Fibroblast of the aortic adventitia (primary cell): ENCODE results near the gene HCK. TPM values are rescaled to one million over a fixed set of nuclear protein-coding genes. Genes with fewer than 3 reads are reported as not detected.

Source experiments
- DNase-seq: peaks from one replicate; pipeline ENCODE4 v3.0.0-alpha.2; 2010; ENCODE audit warnings: low read depth
- H3K4me3 ChIP-seq: 2 replicates; pipeline ENCODE4 v1.5.1; 2011; ENCODE audit warnings: low read depth, mild to moderate bottlenecking, control low read depth, low read length, moderate library complexity
- total RNA-seq: library from RNA; depleted of rRNA; stranded (reverse); fragments of >200 nt; gene quantifications from 2 replicates; pipeline ENCODE4 v1.2.3, GENCODE V29; 2012; ENCODE audit warnings: low replicate concordance
- TF ChIP-seq, protein P1 (sequence below): IDR thresholded peaks from 2 replicates; pipeline ENCODE4 v1.5.1; 2011; ENCODE audit warnings: mild to moderate bottlenecking, low read length, control low read depth, inconsistent platforms; ENCODE audit not compliant: insufficient read depth

Gene HCK
- total RNA-seq, 1 donor = not detected

GRCh38 chr20:32018269-32019155 lies 33.5 kb upstream of the HCK start:
- TF ChIP-seq, protein P1, sequence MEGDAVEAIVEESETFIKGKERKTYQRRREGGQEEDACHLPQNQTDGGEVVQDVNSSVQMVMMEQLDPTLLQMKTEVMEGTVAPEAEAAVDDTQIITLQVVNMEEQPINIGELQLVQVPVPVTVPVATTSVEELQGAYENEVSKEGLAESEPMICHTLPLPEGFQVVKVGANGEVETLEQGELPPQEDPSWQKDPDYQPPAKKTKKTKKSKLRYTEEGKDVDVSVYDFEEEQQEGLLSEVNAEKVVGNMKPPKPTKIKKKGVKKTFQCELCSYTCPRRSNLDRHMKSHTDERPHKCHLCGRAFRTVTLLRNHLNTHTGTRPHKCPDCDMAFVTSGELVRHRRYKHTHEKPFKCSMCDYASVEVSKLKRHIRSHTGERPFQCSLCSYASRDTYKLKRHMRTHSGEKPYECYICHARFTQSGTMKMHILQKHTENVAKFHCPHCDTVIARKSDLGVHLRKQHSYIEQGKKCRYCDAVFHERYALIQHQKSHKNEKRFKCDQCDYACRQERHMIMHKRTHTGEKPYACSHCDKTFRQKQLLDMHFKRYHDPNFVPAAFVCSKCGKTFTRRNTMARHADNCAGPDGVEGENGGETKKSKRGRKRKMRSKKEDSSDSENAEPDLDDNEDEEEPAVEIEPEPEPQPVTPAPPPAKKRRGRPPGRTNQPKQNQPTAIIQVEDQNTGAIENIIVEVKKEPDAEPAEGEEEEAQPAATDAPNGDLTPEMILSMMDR = no peak
- no peak overlapping the region for H3K4me3 ChIP-seq
- no peak for DNase-seq

- no peak overlapping the region for H3K4me3 ChIP-seq
These were observed 32.9 kb upstream of the HCK start for GRCh38 chr20:32019156-32019510.

DNA sequence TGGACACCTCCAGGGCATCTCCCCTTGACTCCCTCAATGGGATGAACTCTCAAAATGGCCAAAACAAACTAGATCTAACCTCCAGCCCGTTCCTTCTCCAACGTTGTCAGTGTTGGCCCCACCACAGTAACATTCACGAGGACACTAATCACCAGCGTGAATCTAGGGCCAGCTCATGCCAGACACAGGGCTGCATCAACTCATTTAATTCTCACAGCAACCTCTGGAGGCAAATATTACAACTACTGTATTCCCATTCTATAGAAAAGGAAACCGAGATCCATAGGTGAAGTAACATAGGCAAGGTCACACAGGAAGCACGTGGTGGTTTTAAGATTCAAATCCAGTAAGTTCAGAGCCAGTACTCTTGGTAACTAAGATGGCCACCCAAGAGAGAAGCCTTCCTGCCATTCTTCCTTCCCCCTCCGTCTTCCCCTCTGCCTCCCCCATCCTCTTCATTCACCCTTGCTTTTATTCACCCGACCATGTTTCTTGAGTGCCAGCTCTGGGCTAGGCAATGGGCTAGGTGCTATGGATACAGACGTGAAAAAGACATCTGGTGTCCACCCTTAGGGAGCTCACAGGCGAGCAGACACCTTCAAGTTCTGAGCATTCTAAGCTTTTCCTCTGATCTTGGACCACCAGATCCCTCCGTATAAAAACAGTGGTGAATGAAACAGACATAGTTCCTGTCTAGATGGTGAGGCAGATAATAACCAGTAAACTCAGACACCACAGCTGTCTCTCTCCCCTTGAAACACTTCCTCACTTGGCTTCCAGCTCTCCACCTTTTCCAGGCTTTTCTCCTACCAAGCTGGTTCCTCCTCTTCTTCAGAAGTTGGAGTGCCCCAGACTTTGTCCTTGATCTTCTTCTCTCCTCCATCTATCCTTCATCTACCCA lies 32.2 kb upstream of the HCK start:
- TF ChIP-seq, protein P1 = no peak
- H3K4me3 ChIP-seq = no peak overlapping the region
- no peak for DNase-seq

More at GRCh38 chr20:32019156-32019510, 32.9 kb upstream of the HCK start:
- TF ChIP-seq, protein P1 = no peak
- no peak for DNase-seq

GRCh38 chr20:32021091-32021490 lies 31.0 kb upstream of the HCK start:
- TF ChIP-seq, protein P1 = no peak
- DNase-seq = no peak
- no peak overlapping the region for H3K4me3 ChIP-seq

- no peak overlapping the region for H3K4me3 ChIP-seq
- TF ChIP-seq, protein P1 = no peak
- no peak for DNase-seq
These were observed 27.3 kb upstream of the HCK start for GRCh38 chr20:32024683-32025295.

DNA sequence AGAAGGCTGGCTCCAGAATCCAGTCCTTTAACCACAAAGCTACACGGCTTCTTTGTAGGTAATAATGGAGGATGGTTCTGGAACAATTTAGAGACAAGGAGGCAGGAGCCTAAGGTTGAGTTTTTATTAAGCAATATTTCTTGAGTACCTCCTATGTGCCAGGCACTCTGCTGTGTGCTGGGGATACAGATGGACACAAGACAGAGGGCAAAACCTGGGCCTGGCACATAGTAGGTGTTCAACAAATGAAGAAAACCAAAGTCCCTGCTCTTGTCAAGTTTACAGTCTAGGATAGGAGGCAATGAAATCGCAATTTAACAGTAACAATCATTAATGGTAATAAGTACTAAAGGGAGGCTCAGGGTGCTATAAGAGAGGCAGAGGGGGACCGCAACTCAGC lies 24.4 kb upstream of the HCK start:
- H3K4me3 ChIP-seq = no peak overlapping the region
- no peak for DNase-seq
- TF ChIP-seq, protein P1 = no peak
